Iris pigment epithelial cell (primary cell): ENCODE data around the gene STAC.

Source experiments
- DNase-seq: peaks from one replicate; pipeline ENCODE4 v3.0.0-alpha.2; 2011; ENCODE audit warnings: low read depth

STAC gene

GRCh38 chr3:36380221-36381031 is at the start of gene STAC:
Gene STAC (plus strand): TSS chr3:36380504. CDS start chr3:36380644, 140 bp downstream.
- no peak for DNase-seq

GRCh38 chr3:36332139-36332538 is 48.2 kb upstream of the STAC start:
- DNase-seq = no peak

GRCh38 chr3:36362216-36362615 is 18.1 kb upstream of the STAC start:
- DNase-seq = peak; percentile 12

- peak; percentile 56 for DNase-seq
Observed at GRCh38 chr3:36362973-36363372, 17.3 kb upstream of the STAC start.

- DNase-seq = no peak
Observed at GRCh38 chr3:36364260-36364659, 16.0 kb upstream of the STAC start.

- DNase-seq = no peak
Observed at GRCh38 chr3:36365829-36366228, 14.5 kb upstream of the STAC start.

- DNase-seq = no peak
Observed at GRCh38 chr3:36366308-36366707, 14.0 kb upstream of the STAC start.

GRCh38 chr3:36367912-36368573 is 12.3 kb upstream of the STAC start:
- DNase-seq = no peak

- peak; percentile 47 for DNase-seq
Observed at GRCh38 chr3:36372534-36372935, 7.8 kb upstream of the STAC start.

GRCh38 chr3:36373084-36373483 is 7.2 kb upstream of the STAC start:
- peak; percentile 51 for DNase-seq

- no peak for DNase-seq
Observed at GRCh38 chr3:36373666-36374065, 6.6 kb upstream of the STAC start.

- DNase-seq = no peak
Observed at GRCh38 chr3:36379872-36380220, 458 bp upstream of the STAC start.

GRCh38 chr3:36381311-36381956 is 1.1 kb downstream of the STAC start:
- DNase-seq = no peak

GRCh38 chr3:36393563-36393962 is 13.3 kb downstream of the STAC start:
- peak; percentile 11 for DNase-seq

GRCh38 chr3:36394176-36394575 is 13.9 kb downstream of the STAC start:
- peak; percentile 7 for DNase-seq

GRCh38 chr3:36397841-36398240 is 17.5 kb downstream of the STAC start:
- DNase-seq = no peak

- no peak for DNase-seq
Observed at GRCh38 chr3:36399933-36400332, 19.6 kb downstream of the STAC start.

GRCh38 chr3:36401056-36401455 is 20.8 kb downstream of the STAC start:
- DNase-seq = no peak

- no peak for DNase-seq
Observed at GRCh38 chr3:36403661-36404060, 23.4 kb downstream of the STAC start.

- DNase-seq = no peak
Observed at GRCh38 chr3:36405190-36405589, 24.9 kb downstream of the STAC start.

GRCh38 chr3:36408146-36408545 is 27.8 kb downstream of the STAC start:
- no peak for DNase-seq

GRCh38 chr3:36409862-36410261 is 29.6 kb downstream of the STAC start:
- DNase-seq = no peak

GRCh38 chr3:36411587-36411986 is 31.3 kb downstream of the STAC start:
- no peak for DNase-seq
